Measurements from ENCODE around the gene KLHL20.

- no peak for TF ChIP-seq CTCF (IDR thresholded peaks at IDR 0.05)
- no peak for TF ChIP-seq POLR2A (IDR thresholded peaks at IDR 0.05)
Measured at GRCh38 chr1:173821680-173822079, 106.9 kb downstream of the KLHL20 start.
